GM19467 (cell line): ENCODE results near the gene OLIG1.

Source experiments
- ATAC-seq: cut with Tn5 transposase; IDR thresholded peaks from one replicate; pipeline ENCODE4 v1.9.1; 2021; ENCODE audit warnings: mild to moderate bottlenecking, moderate library complexity; ENCODE audit not compliant: unreplicated experiment

Gene OLIG1

GRCh38 chr21:33089395-33090119 lies 19.6 kb downstream of the OLIG1 start:
- ATAC-seq: no peak

- no peak for ATAC-seq
Measured at GRCh38 chr21:33096426-33096825, 26.5 kb downstream of the OLIG1 start.

DNA sequence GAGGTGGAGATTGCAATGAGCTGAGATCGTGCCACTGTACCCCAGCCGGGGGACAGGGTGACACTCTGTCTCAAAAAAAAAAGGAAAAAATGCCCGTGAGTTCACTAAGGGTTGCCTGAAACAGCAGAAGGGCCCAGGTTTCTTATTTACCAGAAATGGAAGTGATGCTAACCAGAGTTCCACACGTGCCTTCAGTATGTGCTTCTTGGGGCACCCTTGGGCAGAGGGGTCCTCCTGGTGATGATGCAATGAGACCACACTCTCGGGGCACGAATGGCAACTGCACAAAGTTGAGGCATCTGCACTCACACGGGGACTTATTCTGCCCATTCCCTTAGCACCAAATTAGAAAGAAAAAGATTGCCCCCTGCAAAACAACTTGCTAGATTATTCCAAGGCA lies 29.2 kb downstream of the OLIG1 start:
- no peak for ATAC-seq

- ATAC-seq: no peak
Measured at GRCh38 chr21:33101300-33101911, 31.5 kb downstream of the OLIG1 start.

DNA sequence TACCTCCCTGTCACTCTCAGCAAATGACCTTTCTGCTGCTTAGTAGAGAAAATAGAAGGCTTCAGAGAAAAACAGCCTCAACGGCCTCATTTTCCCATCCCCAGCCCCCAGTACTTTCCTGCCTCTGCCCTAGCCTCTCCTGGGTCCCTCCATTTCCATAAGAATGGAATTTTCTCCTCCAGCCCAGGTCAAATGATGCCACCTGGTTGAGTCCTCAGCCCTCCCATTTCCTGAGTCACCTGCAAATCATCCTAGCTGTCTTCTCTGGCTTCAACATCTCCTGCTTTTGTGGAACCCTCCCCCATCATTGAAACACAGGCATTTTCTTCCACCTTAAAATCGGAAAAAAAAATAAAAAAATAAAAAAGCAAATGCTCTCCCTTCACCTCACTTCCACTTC lies 35.1 kb downstream of the OLIG1 start:
- no peak for ATAC-seq

DNA sequence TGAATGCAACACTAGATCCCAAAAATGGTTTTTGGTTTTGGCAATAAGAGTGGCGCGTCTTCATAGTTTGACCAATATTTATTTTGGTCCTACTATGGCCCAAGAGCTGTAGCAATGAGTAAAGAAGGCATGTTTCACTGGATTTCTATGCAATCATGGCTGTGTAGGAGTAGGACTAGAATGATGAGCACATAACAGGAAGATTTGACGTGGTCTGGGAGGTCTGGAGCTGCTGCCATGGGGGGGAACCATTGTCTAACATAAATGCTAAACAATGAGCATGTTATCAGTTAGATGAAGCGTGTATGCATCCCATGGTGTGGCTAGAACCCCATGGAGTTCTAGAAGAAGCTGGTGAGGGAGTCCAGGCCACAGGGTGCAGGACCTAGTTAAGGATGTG lies 38.3 kb downstream of the OLIG1 start:
- no peak for ATAC-seq

- ATAC-seq: no peak
Measured at GRCh38 chr21:33109574-33110339, 39.8 kb downstream of the OLIG1 start.

DNA sequence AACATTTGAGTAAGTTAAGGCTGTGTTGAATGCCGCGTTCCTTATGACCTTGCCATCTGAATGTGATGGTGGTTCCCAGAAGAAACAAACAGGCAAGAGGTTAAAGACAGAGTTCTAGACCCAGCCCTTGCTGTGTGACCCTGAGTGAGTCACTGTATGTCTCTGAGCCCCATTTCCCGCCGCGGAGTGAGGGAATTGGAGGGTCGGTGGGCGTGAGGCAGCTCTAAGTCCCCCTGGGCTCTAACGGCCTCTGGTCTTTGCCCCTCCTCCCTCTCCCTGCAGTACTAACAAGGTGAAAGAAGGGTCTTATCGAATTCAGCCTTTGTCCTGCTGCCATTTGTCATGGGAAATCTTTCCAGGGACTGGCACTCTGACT lies 40.4 kb downstream of the OLIG1 start:
- no peak for ATAC-seq

- no peak for ATAC-seq
Measured at GRCh38 chr21:33111577-33111976, 41.6 kb downstream of the OLIG1 start.

DNA sequence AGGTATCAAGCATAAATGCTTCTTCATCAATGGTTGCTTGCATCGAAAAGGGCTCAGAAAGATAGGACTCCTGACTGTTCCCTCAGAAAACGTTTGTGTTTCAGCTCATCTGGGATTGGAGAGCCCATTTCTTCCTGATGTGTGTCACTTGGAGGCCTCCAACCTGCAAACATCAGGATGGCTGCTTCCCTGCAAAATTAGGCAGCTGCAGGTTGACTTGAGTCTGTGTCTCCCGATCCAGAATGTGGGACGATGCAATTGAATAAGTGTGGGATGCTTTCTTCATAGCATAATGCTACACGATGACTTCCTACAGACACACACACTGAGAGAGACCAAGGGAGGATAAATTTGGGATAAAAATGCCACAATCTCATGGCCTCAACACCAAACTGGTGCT lies 42.2 kb downstream of the OLIG1 start:
- ATAC-seq: no peak

GRCh38 chr21:33112681-33113080 lies 42.7 kb downstream of the OLIG1 start:
- no peak for ATAC-seq

- no peak for ATAC-seq
Measured at GRCh38 chr21:33113131-33113530, 43.2 kb downstream of the OLIG1 start.

- ATAC-seq: no peak
Measured at GRCh38 chr21:33114276-33114675, 44.3 kb downstream of the OLIG1 start.

DNA sequence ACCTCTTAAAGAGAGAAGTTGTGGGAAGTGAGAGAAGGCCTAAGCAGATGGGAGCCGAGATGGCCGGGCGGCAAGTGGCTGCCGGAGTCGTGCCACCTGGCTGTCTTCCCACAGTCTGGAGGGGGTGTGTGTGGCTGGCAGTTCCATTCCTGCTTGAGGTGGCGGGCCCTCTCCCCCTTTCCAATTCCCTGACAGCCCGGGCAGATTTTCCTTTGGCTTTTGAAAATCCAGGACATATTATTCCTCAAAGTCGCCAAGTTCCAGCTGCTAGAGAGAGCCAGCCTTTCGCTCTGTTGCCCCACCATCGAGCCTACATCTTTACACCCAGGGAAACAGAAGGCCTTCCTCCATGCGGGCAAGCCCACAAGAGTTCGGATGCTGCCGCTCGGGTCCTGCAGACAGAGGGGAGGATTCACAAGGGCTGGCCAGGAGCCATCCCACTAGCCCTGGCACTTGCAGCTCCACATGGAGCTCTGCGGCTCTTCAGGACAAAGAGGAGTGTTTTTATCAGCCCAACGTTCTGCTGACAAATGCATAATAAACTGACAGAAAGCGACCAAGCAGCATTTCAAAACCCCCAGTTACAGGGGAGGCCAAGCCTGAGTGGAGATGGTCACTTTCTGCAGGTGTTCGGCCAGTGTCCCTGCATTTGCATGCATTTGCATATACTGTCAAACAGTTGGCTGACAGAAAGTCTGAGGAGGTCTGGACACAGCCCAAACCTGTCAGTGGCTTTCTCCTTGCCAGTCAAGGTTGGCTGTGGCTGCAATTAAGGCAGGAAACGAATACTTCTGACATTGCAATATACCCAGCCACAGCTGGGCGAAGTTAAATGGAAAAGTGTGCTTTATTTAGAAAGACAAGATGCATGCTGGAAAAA lies 45.9 kb downstream of the OLIG1 start:
- no peak for ATAC-seq

GRCh38 chr21:33116676-33117075 lies 46.7 kb downstream of the OLIG1 start:
- ATAC-seq: no peak

DNA sequence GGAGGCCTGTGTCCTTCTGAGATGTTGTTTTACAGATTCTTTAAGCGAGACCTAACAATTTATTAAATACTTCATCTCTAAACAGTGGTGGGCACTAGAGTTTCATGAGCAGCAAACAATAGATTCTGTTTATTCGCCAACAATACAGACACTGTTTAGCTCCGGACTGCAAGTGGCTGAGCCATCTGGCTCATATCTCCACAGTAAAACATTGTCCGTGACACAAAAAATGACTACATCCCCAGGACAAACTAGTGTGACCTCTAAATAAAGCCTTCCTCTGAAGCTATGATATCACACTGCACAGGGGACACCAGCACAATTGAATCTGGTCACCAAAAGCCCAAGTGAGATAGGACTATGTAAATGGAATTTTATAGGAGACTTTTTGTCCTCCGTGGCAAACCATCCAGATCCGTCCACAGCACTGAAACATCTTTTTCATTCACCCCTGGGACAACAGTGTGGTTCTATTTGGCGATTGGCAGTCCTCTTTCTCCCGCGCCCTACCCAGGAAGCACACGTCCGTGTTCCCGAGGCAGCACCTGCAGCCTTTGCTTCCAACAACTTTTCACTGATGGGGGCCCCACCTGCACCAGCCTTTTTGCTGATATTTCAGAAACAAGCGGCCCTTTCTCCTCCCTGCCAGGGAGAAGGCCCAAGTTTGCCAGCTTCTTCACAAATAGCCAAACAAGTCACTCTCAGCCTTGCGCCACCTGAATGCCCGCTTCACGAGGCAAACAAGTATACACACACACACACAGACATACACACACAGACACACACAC lies 47.4 kb downstream of the OLIG1 start:
- no peak for ATAC-seq
